Loucy (cell line): ENCODE results near the gene IFNLR1.

Experiments used
- EZH2phosphoT487 ChIP-seq: fragments of 200-600 bp; IDR thresholded peaks from 2 replicates; pipeline ENCODE4 v1.6.1; 2018; ENCODE audit warnings: antibody characterized with exemption, mild to moderate bottlenecking, moderate library complexity, borderline replicate concordance
- TF ChIP-seq, protein P1 (sequence below): fragments of 200-600 bp; sonication (generic); conservative IDR thresholded peaks from 2 replicates; pipeline ENCODE4 v1.5.1; 2014; ENCODE audit warnings: mild to moderate bottlenecking, antibody characterized with exemption, low read length

DNA sequence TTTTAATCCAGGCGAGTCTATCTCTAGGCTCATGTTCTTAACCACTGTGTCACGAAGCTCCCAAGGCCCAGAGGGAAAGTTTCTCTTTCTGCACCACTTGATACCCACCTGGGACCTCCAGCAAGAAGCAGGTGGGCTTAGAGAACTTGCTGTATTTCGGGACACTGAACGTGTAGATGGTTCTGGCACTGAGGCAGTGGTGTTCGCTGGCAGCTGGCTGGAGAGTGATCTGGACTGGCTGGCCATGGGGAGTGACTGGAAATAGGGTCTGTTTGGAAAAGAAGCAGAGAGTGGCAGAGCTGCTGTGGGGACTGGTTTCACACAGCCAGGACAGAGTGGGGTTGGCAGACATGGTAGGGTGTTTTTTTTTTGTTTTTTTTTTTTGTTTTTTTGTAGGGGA lies 27.7 kb downstream of the IFNLR1 start:
- TF ChIP-seq, protein P1, sequence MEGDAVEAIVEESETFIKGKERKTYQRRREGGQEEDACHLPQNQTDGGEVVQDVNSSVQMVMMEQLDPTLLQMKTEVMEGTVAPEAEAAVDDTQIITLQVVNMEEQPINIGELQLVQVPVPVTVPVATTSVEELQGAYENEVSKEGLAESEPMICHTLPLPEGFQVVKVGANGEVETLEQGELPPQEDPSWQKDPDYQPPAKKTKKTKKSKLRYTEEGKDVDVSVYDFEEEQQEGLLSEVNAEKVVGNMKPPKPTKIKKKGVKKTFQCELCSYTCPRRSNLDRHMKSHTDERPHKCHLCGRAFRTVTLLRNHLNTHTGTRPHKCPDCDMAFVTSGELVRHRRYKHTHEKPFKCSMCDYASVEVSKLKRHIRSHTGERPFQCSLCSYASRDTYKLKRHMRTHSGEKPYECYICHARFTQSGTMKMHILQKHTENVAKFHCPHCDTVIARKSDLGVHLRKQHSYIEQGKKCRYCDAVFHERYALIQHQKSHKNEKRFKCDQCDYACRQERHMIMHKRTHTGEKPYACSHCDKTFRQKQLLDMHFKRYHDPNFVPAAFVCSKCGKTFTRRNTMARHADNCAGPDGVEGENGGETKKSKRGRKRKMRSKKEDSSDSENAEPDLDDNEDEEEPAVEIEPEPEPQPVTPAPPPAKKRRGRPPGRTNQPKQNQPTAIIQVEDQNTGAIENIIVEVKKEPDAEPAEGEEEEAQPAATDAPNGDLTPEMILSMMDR, result no peak
- no peak for TF ChIP-seq EZH2phosphoT487
